A673 (cell line): ENCODE data around the gene SLC26A1. TPM values are rescaled to one million over a fixed set of nuclear protein-coding genes. Genes with fewer than 3 reads are reported as not detected.

ENCODE experiments used
- BruUV-seq: library from RNA; stranded (reverse); fragments of 400-500 nt; replicated peaks from 2 replicates; lab custom pipeline; 2021; lab: Mats Ljungman, UMichigan
- CTCF ChIA-PET: fragments of 300-600 bp; sonication (Branson Sonifier 250); formaldehyde crosslinking; loops from one replicate; lab custom pipeline; 2022; ENCODE audit warnings: antibody characterized with exemption; lab: Charles Lee
- POLR2A ChIA-PET: fragments of 300-600 bp; sonication (Branson Sonifier 250); formaldehyde crosslinking; loops from one replicate; lab custom pipeline; 2022; ENCODE audit warnings: antibody characterized with exemption; ENCODE audit not compliant: low non-redundant PET; lab: Charles Lee
- DNase-seq: peaks from one replicate; pipeline ENCODE4 v3.0.0-alpha.2; 2015; ENCODE audit warnings: low spot score
- H3K27ac ChIP-seq: fragments of 200-600 bp; sonication (generic); 2 replicates; pipeline ENCODE4 v1.5.1; 2016; ENCODE audit warnings: mixed run types, low read depth, mild to moderate bottlenecking, mixed read lengths, antibody characterized with exemption, low read length; ENCODE audit not compliant: poor library complexity, severe bottlenecking
- H3K27me3 ChIP-seq: fragments of 200-600 bp; sonication (generic); replicated peaks from 2 replicates; pipeline ENCODE4 v1.6.1; 2017; ENCODE audit warnings: mixed run types, low read depth, mild to moderate bottlenecking, mixed read lengths, antibody characterized with exemption, low read length; ENCODE audit not compliant: insufficient read depth, poor library complexity
- H3K36me3 ChIP-seq: fragments of 200-600 bp; sonication (generic); 2 replicates; pipeline ENCODE4 v1.6.1; 2016; ENCODE audit warnings: mixed run types, mild to moderate bottlenecking, mixed read lengths, antibody characterized with exemption, low read length; ENCODE audit not compliant: insufficient read depth, poor library complexity, severe bottlenecking
- H3K4me1 ChIP-seq: fragments of 200-600 bp; sonication (generic); 2 replicates; pipeline ENCODE4 v1.6.1; 2017; ENCODE audit warnings: mixed run types, mild to moderate bottlenecking, mixed read lengths, antibody characterized with exemption, low read length; ENCODE audit not compliant: insufficient read depth, poor library complexity, severe bottlenecking
- H3K4me3 ChIP-seq: fragments of 200-600 bp; sonication (generic); 2 replicates; pipeline ENCODE4 v1.5.1; 2016; ENCODE audit warnings: low read depth, mixed run types, mild to moderate bottlenecking, mixed read lengths, low read length; ENCODE audit not compliant: poor library complexity, severe bottlenecking
- H3K9me3 ChIP-seq: fragments of 200-600 bp; sonication (generic); 2 replicates; pipeline ENCODE4 v1.6.1; 2016; ENCODE audit warnings: mixed run types, low read depth, mild to moderate bottlenecking, mixed read lengths, antibody characterized with exemption, low read length; ENCODE audit not compliant: poor library complexity, severe bottlenecking
- EZH2 ChIP-seq: fragments of 200-600 bp; sonication (generic); IDR thresholded peaks from 2 replicates; pipeline ENCODE4 v1.6.1; 2017; ENCODE audit warnings: borderline replicate concordance, low read depth, mild to moderate bottlenecking, mixed read lengths, antibody characterized with exemption, low read length; ENCODE audit not compliant: poor library complexity, severe bottlenecking
- intact Hi-C: fragments of 100-400 bp; cut with micrococcal nuclease; formaldehyde crosslinking; loops from one replicate; pipeline ENCODE4 v1.10.0; 2022; ENCODE audit not compliant: unreplicated experiment
- total RNA-seq: library from RNA; stranded (reverse); gene quantifications from 2 replicates; pipeline ENCODE4 v1.2.3, GENCODE V29; 2021
- TF ChIP-seq, protein P1 (sequence below): fragments of 300-800, 200-600 bp; sonication (generic); conservative IDR thresholded peaks from 2 replicates; pipeline ENCODE4 v1.5.1; 2017; ENCODE audit warnings: low read depth, mild to moderate bottlenecking, antibody characterized with exemption, low read length, moderate library complexity, mixed read lengths

The SLC26A1 gene
- total RNA-seq, 1 experiment from 2014 or later = 0.30 TPM

DNA sequence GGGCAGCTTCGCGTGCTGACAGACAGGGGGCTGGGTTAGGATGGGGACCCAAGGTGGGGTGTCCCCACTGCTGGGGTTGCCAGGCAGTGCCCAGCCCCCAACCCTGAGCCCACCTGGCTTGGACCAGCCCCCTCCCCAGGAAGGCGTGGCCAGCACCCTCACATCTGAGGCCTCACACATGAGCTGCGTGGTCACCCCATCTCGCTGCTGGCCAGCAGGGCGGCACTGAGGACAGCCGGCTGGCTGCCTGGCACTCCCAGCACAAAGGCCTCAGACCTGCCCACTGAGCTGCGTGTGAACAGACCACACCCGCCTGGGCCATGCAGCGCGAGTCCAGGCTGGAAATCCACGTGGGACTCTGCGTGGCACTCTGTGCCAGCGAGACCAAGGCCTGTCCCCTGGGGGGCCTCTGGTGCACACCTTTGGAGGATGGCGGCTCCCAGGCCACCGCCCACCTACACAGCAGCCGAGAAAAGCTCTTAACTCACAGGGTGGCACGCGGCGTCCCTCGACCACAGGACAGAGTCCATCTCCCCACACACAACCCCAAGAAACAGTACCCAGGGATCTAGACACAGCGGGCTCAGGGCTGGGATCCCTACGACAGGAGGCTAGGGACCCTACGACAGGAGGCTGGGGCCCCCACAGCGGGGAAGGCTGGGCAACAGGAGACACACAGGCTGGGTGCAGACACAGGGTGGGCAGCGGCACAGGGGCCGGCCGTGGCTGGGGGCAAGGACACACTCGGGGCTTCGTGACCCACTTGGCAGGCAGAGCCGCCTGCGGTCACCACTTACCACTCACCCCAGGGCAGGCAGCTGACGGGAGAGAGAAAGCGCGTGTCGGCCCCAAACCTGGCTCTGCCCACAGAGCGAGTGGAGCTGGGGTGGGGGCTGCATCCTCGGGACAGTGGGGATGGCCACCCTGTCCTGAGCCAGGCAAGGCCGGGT, 29.7 kb downstream of the SLC26A1 start:
- intact Hi-C loops = no loop called here
- no peak overlapping the region for H3K27ac ChIP-seq
- no peak for DNase-seq
- H3K36me3 ChIP-seq = no peaks in the 10 kb centered on the region
- no peaks in the 10 kb centered on the region for H3K9me3 ChIP-seq
- ChIA-PET POLR2A (no interaction called here), CTCF (no interaction called here)
- no peak for TF ChIP-seq EZH2
- TF ChIP-seq, protein P1, sequence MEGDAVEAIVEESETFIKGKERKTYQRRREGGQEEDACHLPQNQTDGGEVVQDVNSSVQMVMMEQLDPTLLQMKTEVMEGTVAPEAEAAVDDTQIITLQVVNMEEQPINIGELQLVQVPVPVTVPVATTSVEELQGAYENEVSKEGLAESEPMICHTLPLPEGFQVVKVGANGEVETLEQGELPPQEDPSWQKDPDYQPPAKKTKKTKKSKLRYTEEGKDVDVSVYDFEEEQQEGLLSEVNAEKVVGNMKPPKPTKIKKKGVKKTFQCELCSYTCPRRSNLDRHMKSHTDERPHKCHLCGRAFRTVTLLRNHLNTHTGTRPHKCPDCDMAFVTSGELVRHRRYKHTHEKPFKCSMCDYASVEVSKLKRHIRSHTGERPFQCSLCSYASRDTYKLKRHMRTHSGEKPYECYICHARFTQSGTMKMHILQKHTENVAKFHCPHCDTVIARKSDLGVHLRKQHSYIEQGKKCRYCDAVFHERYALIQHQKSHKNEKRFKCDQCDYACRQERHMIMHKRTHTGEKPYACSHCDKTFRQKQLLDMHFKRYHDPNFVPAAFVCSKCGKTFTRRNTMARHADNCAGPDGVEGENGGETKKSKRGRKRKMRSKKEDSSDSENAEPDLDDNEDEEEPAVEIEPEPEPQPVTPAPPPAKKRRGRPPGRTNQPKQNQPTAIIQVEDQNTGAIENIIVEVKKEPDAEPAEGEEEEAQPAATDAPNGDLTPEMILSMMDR = no peak
- H3K27me3 ChIP-seq = no peaks in the 10 kb centered on the region
- no TSS peak for BruUV-seq
- H3K4me1 ChIP-seq = no peaks in the 10 kb centered on the region
- no peak overlapping the region for H3K4me3 ChIP-seq

DNA sequence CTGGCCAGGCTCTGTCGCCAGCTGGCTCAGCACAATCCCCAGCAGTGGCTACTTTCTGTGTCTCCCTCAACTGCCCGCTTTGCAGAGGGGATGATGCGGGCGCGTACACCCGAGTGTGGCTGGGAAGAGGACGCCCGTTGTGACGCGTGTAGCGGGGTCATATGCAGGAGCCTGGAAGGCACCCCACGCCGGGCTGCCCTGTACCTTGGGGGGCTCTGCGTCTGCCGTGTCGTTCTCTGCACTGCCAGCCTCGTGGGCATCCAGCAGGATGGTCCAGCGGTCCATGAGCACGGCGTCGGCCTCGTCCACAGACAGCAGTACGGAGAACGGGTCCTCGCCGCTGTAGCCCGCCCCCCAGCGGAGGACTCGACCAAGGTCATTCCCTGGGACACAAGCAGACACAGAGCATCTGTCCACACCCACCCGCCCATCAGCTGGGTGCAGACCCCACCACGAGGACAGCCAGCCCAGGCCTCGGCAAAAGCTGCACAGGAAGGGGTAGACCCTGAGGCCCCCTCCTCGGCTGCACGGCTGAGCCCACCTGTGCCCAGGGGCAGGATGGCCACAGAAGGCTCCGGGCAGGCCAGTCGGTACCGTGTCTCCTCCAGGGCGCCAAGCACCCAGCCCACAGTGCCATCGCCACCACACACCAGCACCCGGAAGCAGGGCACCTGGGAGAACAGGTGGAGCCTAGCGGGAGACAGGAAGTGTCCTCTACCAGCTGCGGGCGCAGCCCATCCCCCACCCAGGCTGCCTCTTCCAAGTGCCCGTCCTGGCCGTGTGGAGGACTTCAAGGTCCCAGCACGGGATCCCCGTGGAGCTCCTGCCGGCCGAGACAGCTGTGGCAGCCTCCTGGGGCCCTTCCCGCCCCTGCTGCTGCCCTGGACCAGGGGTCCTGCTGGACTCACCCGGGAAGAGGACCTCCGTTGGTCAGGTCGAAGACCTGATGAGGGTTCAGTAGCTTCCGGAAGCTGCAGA, 30.7 kb downstream of the SLC26A1 start:
- TF ChIP-seq, protein P1 = no peak
- TF ChIP-seq EZH2 = no peak
- no peaks in the 10 kb centered on the region for H3K27me3 ChIP-seq
- H3K27ac ChIP-seq = no peak overlapping the region
- H3K36me3 ChIP-seq = no peaks in the 10 kb centered on the region
- no peak overlapping the region for H3K4me3 ChIP-seq
- no TSS peak for BruUV-seq
- CTCF ChIA-PET = no interaction called here
- POLR2A ChIA-PET = no interaction called here
- H3K4me1 ChIP-seq = no peaks in the 10 kb centered on the region
- H3K9me3 ChIP-seq = no peaks in the 10 kb centered on the region
- DNase-seq = no peak
- intact Hi-C loops = no loop called here

DNA sequence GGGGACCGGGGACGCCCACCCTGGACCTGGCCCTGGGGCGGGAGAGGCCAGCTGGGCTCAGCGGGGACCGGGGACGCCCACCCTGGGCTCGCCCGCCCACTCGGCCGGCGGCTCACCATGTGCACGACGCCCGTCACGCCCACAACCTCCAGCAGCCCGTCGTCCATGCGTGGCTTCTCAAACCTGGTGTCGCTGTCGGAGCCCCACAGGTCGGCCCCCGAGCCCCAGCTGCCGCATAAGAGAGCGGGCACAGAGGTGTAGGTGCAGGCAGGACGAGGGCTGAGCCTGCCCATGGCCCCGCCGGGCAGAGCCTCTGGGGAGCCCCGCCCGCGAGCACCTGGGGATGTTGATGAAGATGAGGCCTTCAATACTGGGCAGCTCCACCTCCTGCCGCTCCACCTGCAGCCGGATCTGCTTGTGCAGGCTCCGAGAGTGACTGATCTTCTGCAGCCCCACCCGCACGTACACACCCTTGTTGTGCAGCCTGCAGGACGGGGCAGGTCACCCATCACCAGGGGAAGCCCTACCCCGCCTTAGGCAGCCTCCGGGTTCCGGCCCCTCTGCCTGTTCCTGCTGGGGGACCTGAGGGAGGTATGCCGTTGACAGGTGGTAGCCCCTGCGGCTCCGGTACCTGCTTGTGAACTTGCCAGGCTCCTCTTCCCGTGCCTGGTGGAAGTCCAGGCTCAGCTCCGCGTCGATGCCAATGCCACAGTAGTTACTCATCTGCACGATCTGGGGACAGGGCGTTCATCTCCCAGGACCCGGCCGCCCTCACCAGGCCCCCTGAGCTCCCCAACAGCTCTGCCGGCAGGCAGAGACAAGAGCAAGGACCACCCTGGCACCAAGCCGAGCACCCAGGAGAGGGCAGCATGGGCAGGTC, 31.6 kb downstream of the SLC26A1 start:
- ChIA-PET POLR2A (no interaction called here), CTCF (no interaction called here)
- no TSS peak for BruUV-seq
- H3K27me3 ChIP-seq = no peaks in the 10 kb centered on the region
- H3K4me3 ChIP-seq = no peak overlapping the region
- no peaks in the 10 kb centered on the region for H3K9me3 ChIP-seq
- H3K36me3 ChIP-seq = no peaks in the 10 kb centered on the region
- intact Hi-C loops = no loop called here
- H3K4me1 ChIP-seq = no peaks in the 10 kb centered on the region
- DNase-seq = no peak
- H3K27ac ChIP-seq = no peak overlapping the region
- TF ChIP-seq, protein P1 = no peak
- TF ChIP-seq EZH2 = no peak
